ENCODE results near the gene HAVCR2. TPM values are rescaled to one million over a fixed set of nuclear protein-coding genes. Genes with fewer than 3 reads are reported as not detected.

HAVCR2 gene
- total and polyA plus RNA-seq, 4 donors, result 2.3 to 21.6 (median 10.0) TPM

DNA sequence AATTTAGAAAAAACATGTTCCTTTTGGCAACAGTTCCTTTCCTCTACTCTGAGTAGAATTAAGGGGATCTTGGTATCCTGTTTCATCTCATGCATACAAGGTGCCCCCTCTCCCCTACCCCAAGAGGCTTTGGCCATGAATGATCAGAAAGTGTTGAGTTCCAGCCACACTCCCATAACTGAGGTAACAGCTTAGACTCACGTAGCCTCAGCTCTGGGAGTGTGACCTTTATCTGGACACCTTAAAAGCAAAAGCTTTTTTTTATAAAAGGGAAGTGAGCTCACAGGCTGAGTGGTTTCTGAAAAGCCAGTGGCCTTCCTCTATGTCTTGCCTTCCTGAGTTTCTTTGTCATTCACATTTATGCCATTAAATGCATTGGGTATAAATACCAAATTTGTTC, 900 bp upstream of the HAVCR2 start:
- whole genome bisulfite sequencing, 2 donors, result 68 to 71% methylated on average over 1 of the region's 1 CpG
- intact Hi-C loops (cut with DNase I), result no loop called here
- peak; percentile 25 for ATAC-seq (ENCODE audit: low FRiP score)
- DNase-seq, result no peak
- H3K27ac ChIP-seq (ENCODE audit: low read depth in 1 of 2, low read length in 2 of 2), result no peak overlapping the region
- no peaks in the 10 kb centered on the region for H3K4me1 ChIP-seq (ENCODE audit: control insufficient read depth in 1 of 2, insufficient read depth in 2 of 2, low read length in 2 of 2)
- no peaks in the 10 kb centered on the region for H3K9me3 ChIP-seq (ENCODE audit: control insufficient read depth, low read length)
- H3K27me3 ChIP-seq (ENCODE audit: control insufficient read depth in 1 of 2, insufficient read depth in 2 of 2, low read length in 1 of 2), result no peaks in the 10 kb centered on the region
- H3K36me3 ChIP-seq (ENCODE audit: control insufficient read depth in 1 of 2, insufficient read depth in 2 of 2, low read length in 1 of 2), result no peaks in the 10 kb centered on the region
- no peak overlapping the region for H3K4me3 ChIP-seq (ENCODE audit: low read length in 2 of 2)

- Histone ChIP-seq H3K9me3 (ENCODE audit: control insufficient read depth, low read length) (no peaks in the 10 kb centered on the region), H3K36me3 (ENCODE audit: control insufficient read depth in 1 of 2, insufficient read depth in 2 of 2, low read length in 1 of 2) (no peaks in the 10 kb centered on the region), H3K27me3 (ENCODE audit: control insufficient read depth in 1 of 2, insufficient read depth in 2 of 2, low read length in 1 of 2) (no peaks in the 10 kb centered on the region), H3K27ac (ENCODE audit: low read depth in 1 of 2, low read length in 2 of 2) (no peak overlapping the region), H3K4me1 (ENCODE audit: control insufficient read depth in 1 of 2, insufficient read depth in 2 of 2, low read length in 2 of 2) (no peaks in the 10 kb centered on the region), H3K4me3 (ENCODE audit: low read length in 2 of 2) (no peak overlapping the region)
- 52 to 59% methylated on average over 3 of the region's 3 CpGs for WGBS, 2 donors
- intact Hi-C loops (cut with DNase I), result no loop called here
- DNase-seq, result no peak
- no peak for ATAC-seq (ENCODE audit: low FRiP score)
These were observed 1.3 kb downstream of the HAVCR2 start for GRCh38 chr5:157107508-157107907.

DNA sequence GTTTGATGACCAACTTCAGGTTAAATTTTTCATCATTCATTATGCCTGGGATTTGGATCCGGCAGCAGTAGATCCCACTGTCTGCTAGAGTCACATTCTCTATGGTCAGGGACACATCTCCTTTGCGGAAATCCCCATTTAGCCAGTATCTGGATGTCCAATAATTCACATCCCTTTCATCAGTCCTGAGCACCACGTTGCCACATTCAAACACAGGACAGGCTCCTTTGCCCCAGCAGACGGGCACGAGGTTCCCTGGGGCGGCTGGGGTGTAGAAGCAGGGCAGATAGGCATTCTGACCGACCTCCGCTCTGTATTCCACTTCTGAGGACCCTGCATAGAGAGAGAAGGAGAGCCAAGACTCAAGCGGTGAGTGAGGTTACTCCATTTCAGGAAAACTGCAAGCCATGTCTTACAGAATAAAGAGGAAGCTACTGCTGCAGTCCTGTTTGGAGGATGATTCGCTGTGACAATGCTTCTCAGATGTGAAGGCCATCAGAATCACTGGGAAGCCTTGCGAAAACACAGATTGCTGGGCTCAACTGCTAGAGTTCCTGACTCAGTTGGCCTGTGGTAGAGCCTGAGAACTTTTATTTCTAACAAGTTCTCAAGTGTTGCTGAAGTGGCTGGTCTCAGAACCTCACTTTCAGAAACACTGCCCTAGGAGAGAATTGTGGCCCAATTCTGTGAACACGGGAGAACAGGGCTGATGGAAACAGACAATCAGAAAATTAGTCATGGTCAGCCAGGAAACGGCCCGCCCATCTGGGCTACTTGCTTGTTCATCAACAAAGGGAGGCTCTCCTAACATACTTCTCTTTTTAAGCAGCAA, 2.0 kb downstream of the HAVCR2 start:
- no peak overlapping the region for H3K4me3 ChIP-seq (ENCODE audit: low read length in 2 of 2)
- H3K27ac ChIP-seq (ENCODE audit: low read depth in 1 of 2, low read length in 2 of 2), result no peak overlapping the region
- WGBS, 2 donors, result 77% methylated on average over 14 of the region's 14 CpGs
- H3K36me3 ChIP-seq (ENCODE audit: control insufficient read depth in 1 of 2, insufficient read depth in 2 of 2, low read length in 1 of 2), result no peaks in the 10 kb centered on the region
- no peak for ATAC-seq (ENCODE audit: low FRiP score)
- intact Hi-C loops (cut with DNase I), result no loop called here
- no peaks in the 10 kb centered on the region for H3K9me3 ChIP-seq (ENCODE audit: control insufficient read depth, low read length)
- DNase-seq, result peak; percentile 75 to 80
- no peaks in the 10 kb centered on the region for H3K27me3 ChIP-seq (ENCODE audit: control insufficient read depth in 1 of 2, insufficient read depth in 2 of 2, low read length in 1 of 2)
- no peaks in the 10 kb centered on the region for H3K4me1 ChIP-seq (ENCODE audit: control insufficient read depth in 1 of 2, insufficient read depth in 2 of 2, low read length in 2 of 2)

DNA sequence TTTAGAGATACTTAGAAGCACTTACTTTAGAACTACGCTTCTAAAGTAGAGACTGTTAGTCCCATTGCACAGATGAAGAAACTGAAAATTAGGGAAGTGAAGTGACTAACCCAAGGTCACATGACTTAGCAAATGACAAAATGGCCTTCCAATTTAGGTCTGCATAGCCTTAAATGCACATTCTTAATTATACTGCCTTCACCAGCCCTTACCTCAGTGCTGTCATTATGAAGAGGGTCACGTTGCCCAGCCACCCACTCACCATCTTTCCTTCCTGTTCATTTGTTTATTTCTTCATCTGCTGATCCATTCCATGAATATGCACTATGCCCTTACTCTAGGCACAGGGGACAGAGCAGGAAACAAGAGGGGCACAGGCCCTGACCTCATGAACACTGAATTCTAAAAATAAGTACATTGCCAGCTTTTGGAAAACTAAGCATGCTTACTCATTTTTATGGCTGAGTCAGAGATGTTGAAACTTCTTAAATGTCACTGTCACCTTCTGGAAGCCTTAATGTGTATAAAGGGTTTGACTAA, 8.6 kb downstream of the HAVCR2 start:
- Histone ChIP-seq H3K9me3 (ENCODE audit: control insufficient read depth, low read length) (no peaks in the 10 kb centered on the region), H3K27ac (ENCODE audit: low read depth in 1 of 2, low read length in 2 of 2) (no peak overlapping the region), H3K4me1 (ENCODE audit: control insufficient read depth in 1 of 2, insufficient read depth in 2 of 2, low read length in 2 of 2) (peaks cover 0 to 2% of the 10 kb centered on the region in 2 donors), H3K36me3 (ENCODE audit: control insufficient read depth in 1 of 2, insufficient read depth in 2 of 2, low read length in 1 of 2) (no peaks in the 10 kb centered on the region), H3K4me3 (ENCODE audit: low read length in 2 of 2) (no peak overlapping the region), H3K27me3 (ENCODE audit: control insufficient read depth in 1 of 2, insufficient read depth in 2 of 2, low read length in 1 of 2) (no peaks in the 10 kb centered on the region)
- WGBS, 2 donors, result 59 to 70% methylated on average over 2 of the region's 2 CpGs
- DNase-seq, result no peak
- peak; percentile 56 for ATAC-seq (ENCODE audit: low FRiP score)
- intact Hi-C loops (cut with DNase I), result no loop called here

GRCh38 chr5:157088342-157088990, 20.4 kb downstream of the HAVCR2 start:
- H3K27ac ChIP-seq (ENCODE audit: low read depth in 1 of 2, low read length in 2 of 2), result no peak overlapping the region
- no peaks in the 10 kb centered on the region for H3K4me1 ChIP-seq (ENCODE audit: control insufficient read depth in 1 of 2, insufficient read depth in 2 of 2, low read length in 2 of 2)
- ATAC-seq (ENCODE audit: low FRiP score), result no peak
- intact Hi-C loops (cut with DNase I), result no loop called here
- no peaks in the 10 kb centered on the region for H3K36me3 ChIP-seq (ENCODE audit: control insufficient read depth in 1 of 2, insufficient read depth in 2 of 2, low read length in 1 of 2)
- no peak for DNase-seq
- H3K27me3 ChIP-seq (ENCODE audit: control insufficient read depth in 1 of 2, insufficient read depth in 2 of 2, low read length in 1 of 2), result no peaks in the 10 kb centered on the region
- WGBS, 2 donors, result 75% methylated on average over 3 of the region's 3 CpGs
- no peaks in the 10 kb centered on the region for H3K9me3 ChIP-seq (ENCODE audit: control insufficient read depth, low read length)
- no peak overlapping the region for H3K4me3 ChIP-seq (ENCODE audit: low read length in 2 of 2)

DNA sequence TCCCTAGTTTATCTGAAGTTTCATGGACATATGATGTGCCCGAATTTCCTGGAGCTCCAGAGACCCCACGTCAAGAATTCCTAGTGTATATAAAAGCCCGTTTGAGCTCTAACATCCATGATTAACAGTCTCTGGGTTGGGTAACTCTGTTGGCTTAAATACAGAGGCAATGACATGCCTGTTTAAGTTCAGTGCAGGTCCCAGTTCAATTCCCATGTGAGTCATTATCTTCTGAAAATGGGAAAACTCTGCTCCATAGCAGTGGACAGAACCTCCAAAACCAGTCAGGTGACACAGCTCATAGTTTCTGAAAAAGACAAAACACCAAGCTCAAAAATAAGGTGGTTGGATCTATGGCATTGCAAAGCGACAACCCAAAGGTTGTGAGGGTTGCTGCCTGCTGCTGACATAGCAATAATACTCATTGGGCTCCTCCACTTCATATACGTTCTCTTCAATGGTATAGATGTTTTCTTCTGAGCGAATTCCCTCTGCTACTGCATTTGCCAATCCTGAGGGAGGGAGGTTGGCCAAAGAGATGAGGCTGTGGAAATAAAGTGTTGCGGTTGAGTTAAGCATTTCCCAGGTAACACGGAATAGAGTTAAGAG, 22.0 kb downstream of the HAVCR2 start:
- no peak for ATAC-seq (ENCODE audit: low FRiP score)
- no peaks in the 10 kb centered on the region for H3K36me3 ChIP-seq (ENCODE audit: control insufficient read depth in 1 of 2, insufficient read depth in 2 of 2, low read length in 1 of 2)
- intact Hi-C loops (cut with DNase I), result no loop called here
- no peak overlapping the region for H3K27ac ChIP-seq (ENCODE audit: low read depth in 1 of 2, low read length in 2 of 2)
- H3K27me3 ChIP-seq (ENCODE audit: control insufficient read depth in 1 of 2, insufficient read depth in 2 of 2, low read length in 1 of 2), result no peaks in the 10 kb centered on the region
- H3K9me3 ChIP-seq (ENCODE audit: control insufficient read depth, low read length), result peaks cover 2% of the 10 kb centered on the region
- WGBS, 2 donors, result 77% methylated on average over 8 of the region's 8 CpGs
- H3K4me1 ChIP-seq (ENCODE audit: control insufficient read depth in 1 of 2, insufficient read depth in 2 of 2, low read length in 2 of 2), result no peaks in the 10 kb centered on the region
- H3K4me3 ChIP-seq (ENCODE audit: low read length in 2 of 2), result no peak overlapping the region
- DNase-seq, result no peak

DNA sequence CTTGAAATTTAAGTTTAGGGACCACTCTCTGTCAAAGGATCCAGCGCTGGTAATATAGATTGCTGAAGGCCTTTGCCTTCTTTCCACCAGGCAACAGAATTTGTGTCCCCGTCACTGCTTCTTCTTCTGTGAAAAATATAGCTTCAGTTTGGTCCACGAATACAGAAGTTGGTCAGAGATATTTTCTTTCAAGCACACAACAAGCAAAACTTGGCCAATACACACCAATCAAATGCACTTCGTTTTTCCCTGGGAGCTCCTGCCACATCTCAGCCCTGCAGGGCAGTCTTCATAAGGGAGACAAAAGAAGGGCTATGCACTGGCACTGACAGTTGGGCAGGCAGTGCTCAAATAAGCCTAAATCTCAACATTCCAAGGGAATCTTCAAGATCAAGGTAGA, 22.9 kb downstream of the HAVCR2 start:
- DNase-seq, result no peak
- Histone ChIP-seq H3K4me3 (ENCODE audit: low read length in 2 of 2) (no peak overlapping the region), H3K27me3 (ENCODE audit: control insufficient read depth in 1 of 2, insufficient read depth in 2 of 2, low read length in 1 of 2) (no peaks in the 10 kb centered on the region), H3K36me3 (ENCODE audit: control insufficient read depth in 1 of 2, insufficient read depth in 2 of 2, low read length in 1 of 2) (no peaks in the 10 kb centered on the region), H3K4me1 (ENCODE audit: control insufficient read depth in 1 of 2, insufficient read depth in 2 of 2, low read length in 2 of 2) (no peaks in the 10 kb centered on the region), H3K9me3 (ENCODE audit: control insufficient read depth, low read length) (peaks cover 2% of the 10 kb centered on the region), H3K27ac (ENCODE audit: low read depth in 1 of 2, low read length in 2 of 2) (no peak overlapping the region)
- intact Hi-C loops (cut with DNase I), result no loop called here
- 64 to 79% methylated on average over 4 of the region's 4 CpGs for WGBS, 2 donors
- ATAC-seq (ENCODE audit: low FRiP score), result no peak

DNA sequence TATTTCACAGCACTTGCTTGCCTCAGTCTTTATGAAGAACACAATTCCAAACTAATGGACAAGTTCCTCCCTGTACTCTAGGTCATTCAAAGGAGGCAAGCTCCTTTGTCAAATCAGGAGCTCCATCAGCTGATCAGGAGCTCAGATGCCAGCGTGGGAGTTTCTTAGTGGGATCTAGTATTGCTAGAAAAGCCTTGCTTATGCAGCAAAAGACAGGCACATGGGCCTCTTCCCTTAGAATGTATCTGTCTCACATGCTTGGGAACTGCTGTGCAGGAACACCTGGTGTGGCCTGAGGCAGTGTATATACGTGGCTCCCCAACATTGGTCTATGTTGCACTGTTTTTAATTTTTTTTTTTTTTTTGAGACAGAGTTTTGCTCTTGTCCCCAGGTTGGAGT, 28.6 kb downstream of the HAVCR2 start:
- Histone ChIP-seq H3K27me3 (ENCODE audit: control insufficient read depth in 1 of 2, insufficient read depth in 2 of 2, low read length in 1 of 2) (no peaks in the 10 kb centered on the region), H3K36me3 (ENCODE audit: control insufficient read depth in 1 of 2, insufficient read depth in 2 of 2, low read length in 1 of 2) (no peaks in the 10 kb centered on the region), H3K27ac (ENCODE audit: low read depth in 1 of 2, low read length in 2 of 2) (no peak overlapping the region), H3K4me3 (ENCODE audit: low read length in 2 of 2) (no peak overlapping the region), H3K4me1 (ENCODE audit: control insufficient read depth in 1 of 2, insufficient read depth in 2 of 2, low read length in 2 of 2) (peaks cover 0 to 3% of the 10 kb centered on the region in 2 donors), H3K9me3 (ENCODE audit: control insufficient read depth, low read length) (peaks cover 2% of the 10 kb centered on the region)
- DNase-seq, result no peak
- 66 to 68% methylated on average over 2 of the region's 2 CpGs for WGBS, 2 donors
- ATAC-seq (ENCODE audit: low FRiP score), result no peak
- intact Hi-C loops (cut with DNase I), result no loop called here

Measured in aorta (tissue), 5 donors.